22Rv1 (cell line): ENCODE data around the gene NBEA.

Experiments used
- ZFX ChIP-seq: fragments of 450-650 bp; IDR thresholded peaks from 2 replicates; pipeline ENCODE4 v1.6.1; 2017; ENCODE audit warnings: antibody characterized with exemption, borderline replicate concordance
- TF ChIP-seq, protein P1 (sequence below): fragments of 450-650 bp; IDR thresholded peaks from 2 replicates; pipeline ENCODE4 v1.5.1; 2017; ENCODE audit warnings: mild to moderate bottlenecking

DNA sequence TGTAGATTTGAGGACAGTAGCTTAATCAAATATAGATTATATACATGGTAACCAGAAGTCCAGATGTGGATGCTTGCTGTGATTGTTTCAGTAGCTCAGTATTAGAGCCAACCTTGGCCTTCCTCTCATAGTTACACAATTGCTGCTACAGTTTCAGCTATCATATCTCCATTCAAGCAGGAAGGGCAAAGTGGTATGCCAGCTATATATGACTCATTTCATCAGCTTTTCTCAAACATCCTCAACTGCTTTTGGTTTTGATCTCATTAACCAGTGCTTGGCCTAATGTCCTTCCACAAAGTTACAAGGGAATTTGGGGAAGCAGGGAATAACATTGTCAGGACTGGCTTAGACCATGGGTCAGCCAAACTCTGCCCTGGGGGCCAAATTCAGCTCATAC, 607.4 kb downstream of the NBEA start:
- TF ChIP-seq, protein P1, sequence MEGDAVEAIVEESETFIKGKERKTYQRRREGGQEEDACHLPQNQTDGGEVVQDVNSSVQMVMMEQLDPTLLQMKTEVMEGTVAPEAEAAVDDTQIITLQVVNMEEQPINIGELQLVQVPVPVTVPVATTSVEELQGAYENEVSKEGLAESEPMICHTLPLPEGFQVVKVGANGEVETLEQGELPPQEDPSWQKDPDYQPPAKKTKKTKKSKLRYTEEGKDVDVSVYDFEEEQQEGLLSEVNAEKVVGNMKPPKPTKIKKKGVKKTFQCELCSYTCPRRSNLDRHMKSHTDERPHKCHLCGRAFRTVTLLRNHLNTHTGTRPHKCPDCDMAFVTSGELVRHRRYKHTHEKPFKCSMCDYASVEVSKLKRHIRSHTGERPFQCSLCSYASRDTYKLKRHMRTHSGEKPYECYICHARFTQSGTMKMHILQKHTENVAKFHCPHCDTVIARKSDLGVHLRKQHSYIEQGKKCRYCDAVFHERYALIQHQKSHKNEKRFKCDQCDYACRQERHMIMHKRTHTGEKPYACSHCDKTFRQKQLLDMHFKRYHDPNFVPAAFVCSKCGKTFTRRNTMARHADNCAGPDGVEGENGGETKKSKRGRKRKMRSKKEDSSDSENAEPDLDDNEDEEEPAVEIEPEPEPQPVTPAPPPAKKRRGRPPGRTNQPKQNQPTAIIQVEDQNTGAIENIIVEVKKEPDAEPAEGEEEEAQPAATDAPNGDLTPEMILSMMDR: no peak
- TF ChIP-seq ZFX: no peak
